Naive thymus-derived CD8-positive, alpha-beta T cell (primary cell): ENCODE results near the gene PPP1R1B. TPM values are rescaled to one million over a fixed set of nuclear protein-coding genes. Genes with fewer than 3 reads are reported as not detected.

Experiments used
- ATAC-seq, 2 donors: fragments of 150-1000 bp; cut with Tn5 transposase in 1 of 2; sonication (Bioruptor Pico), chemical (Tn5 transposase) in 1 of 2; 1 replicate in 1 of 2; 2 replicates in 1 of 2; pipeline ENCODE4 v1.10.0; 2021; ENCODE audit warnings: mild to moderate bottlenecking in 2 of 2, moderate library complexity in 2 of 2
- POLR2A ChIA-PET: fragments of 350-600 bp; sonication (Branson Sonifier 250); formaldehyde crosslinking; loops from one replicate; lab custom pipeline; 2021; ENCODE audit warnings: antibody characterized with exemption; lab: Charles Lee
- DNase-seq, 10 donors: peaks; one replicate each; pipeline versions ENCODE4 v3.0.0 to v3.0.0-alpha.2; 2020 to 2022
- H3K27ac Mint-ChIP-seq, 10 donors: one replicate each; pipeline ENCODE4 v1.8.0; 2020 to 2022; ENCODE audit warnings: mild to moderate bottlenecking in 10 of 10, mixed read lengths in 10 of 10, moderate library complexity in 4 of 10, inconsistent platforms in 1 of 10
- H3K27me3 Mint-ChIP-seq, 5 donors: one replicate each; pipeline ENCODE4 v1.8.0; 2021 to 2022; ENCODE audit warnings: mixed read lengths in 5 of 5
- H3K36me3 Mint-ChIP-seq, 3 donors: one replicate each; pipeline ENCODE4 v1.8.0; 2020 to 2022; ENCODE audit warnings: mixed read lengths in 3 of 3, mild to moderate bottlenecking in 2 of 3, inconsistent platforms in 1 of 3
- H3K4me1 Mint-ChIP-seq, 4 donors: one replicate each; pipeline ENCODE4 v1.8.0; 2021 to 2022; ENCODE audit warnings: mixed read lengths in 4 of 4
- H3K4me3 Mint-ChIP-seq, 10 donors: one replicate each; pipeline ENCODE4 v1.8.0; 2020 to 2022; ENCODE audit warnings: mild to moderate bottlenecking in 10 of 10, mixed read lengths in 10 of 10, moderate library complexity in 6 of 10, inconsistent platforms in 1 of 10
- H3K9me3 Mint-ChIP-seq, 9 donors: one replicate each; pipeline ENCODE4 v1.8.0; 2020 to 2022; ENCODE audit warnings: mixed read lengths in 9 of 9, mild to moderate bottlenecking in 3 of 9, inconsistent platforms in 1 of 9, moderate library complexity in 1 of 9
- polyA plus RNA-seq, 3 donors: library from polyadenylated mRNA; unstranded; fragments of 300-500 nt; fragmentation: Illumina TruSeq; gene quantifications; one replicate each; pipeline ENCODE4 v1.2.3, GENCODE V29; 2021
- total RNA-seq, 8 experiments: library from RNA in 2 of 8; stranded (reverse) in 2 of 8; gene quantifications; one replicate each; pipeline ENCODE4 v1.2.3 and lab custom pipeline; 2021 to 2026

Gene PPP1R1B
- total and polyA plus RNA-seq, 5 experiments from 2014 or later: not detected

GRCh38 chr17:39667945-39668924 is 41.5 kb downstream of the PPP1R1B start, which contains the start of gene PNMT:
Gene PNMT, plus strand, starts transcription at chr17:39668453. Its CDS starts 23 bp downstream, at chr17:39668476.
- H3K9me3 Mint-ChIP-seq: no peaks in the 10 kb centered on the region
- H3K4me3 Mint-ChIP-seq: peak within 1 kb of the TSS; percentile 62 to 87 (median 74)
- peak within 1 kb of the TSS in 6 of 10 donors; percentile 61 to 92 (median 74) for H3K27ac Mint-ChIP-seq
- peak; percentile 45 to 84 (median 66) for DNase-seq
- peaks cover 0 to 16% (median 4%) of the 10 kb centered on the region in 5 donors for H3K27me3 Mint-ChIP-seq
- H3K4me1 Mint-ChIP-seq: peaks cover 15 to 43% (median 32%) of the 10 kb centered on the region in 4 donors
- POLR2A ChIA-PET: interaction anchor here (0.6 to 6.9 kb wide), 15 partner anchors 8 to 217 kb away, joined by 3 to 26 read pairs (median 5); partner anchors contain the start of genes MED1, MIEN1, PGAP3 and STARD3
- H3K36me3 Mint-ChIP-seq: peaks cover 0 to 1% (median under 1%) of the 10 kb centered on the region in 3 donors
- peak; percentile 76 to 80 for ATAC-seq

DNA sequence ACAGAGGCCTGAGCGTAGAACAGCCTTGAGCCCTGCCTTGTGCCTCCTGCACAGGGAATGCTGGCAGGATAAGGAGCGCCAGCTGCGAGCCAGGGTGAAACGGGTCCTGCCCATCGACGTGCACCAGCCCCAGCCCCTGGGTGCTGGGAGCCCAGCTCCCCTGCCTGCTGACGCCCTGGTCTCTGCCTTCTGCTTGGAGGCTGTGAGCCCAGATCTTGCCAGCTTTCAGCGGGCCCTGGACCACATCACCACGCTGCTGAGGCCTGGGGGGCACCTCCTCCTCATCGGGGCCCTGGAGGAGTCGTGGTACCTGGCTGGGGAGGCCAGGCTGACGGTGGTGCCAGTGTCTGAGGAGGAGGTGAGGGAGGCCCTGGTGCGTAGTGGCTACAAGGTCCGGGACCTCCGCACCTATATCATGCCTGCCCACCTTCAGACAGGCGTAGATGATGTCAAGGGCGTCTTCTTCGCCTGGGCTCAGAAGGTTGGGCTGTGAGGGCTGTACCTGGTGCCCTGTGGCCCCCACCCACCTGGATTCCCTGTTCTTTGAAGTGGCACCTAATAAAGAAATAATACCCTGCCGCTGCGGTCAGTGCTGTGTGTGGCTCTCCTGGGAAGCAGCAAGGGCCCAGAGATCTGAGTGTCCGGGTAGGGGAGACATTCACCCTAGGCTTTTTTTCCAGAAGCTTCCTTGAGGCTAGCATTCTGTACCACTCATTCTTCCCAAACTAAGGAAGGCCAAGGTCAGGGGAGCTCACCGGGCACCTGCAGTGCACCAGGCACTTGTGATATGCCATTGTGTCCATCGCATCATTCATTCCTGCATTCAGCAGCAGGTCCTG is 43.4 kb downstream of the PPP1R1B start:
- no peaks in the 10 kb centered on the region for H3K36me3 Mint-ChIP-seq
- POLR2A ChIA-PET: interaction anchor here (0.6 to 6.9 kb wide), 9 partner anchors 9 to 190 kb away, joined by 4 to 26 read pairs (median 7); partner anchors contain the start of genes MIEN1, PPP1R1B and STARD3
- H3K27me3 Mint-ChIP-seq: peaks cover 0 to 16% (median 4%) of the 10 kb centered on the region in 5 donors
- no peaks in the 10 kb centered on the region for H3K9me3 Mint-ChIP-seq
- DNase-seq (peak in 1 of 10 donors; percentile 57), ATAC-seq (no peak)
- H3K27ac Mint-ChIP-seq: peak overlapping the region in 1 of 10 donors; percentile 46
- H3K4me1 Mint-ChIP-seq: peaks cover 13 to 34% (median 30%) of the 10 kb centered on the region in 4 donors
- peak overlapping the region in 1 of 10 donors; percentile 21 for H3K4me3 Mint-ChIP-seq

DNA sequence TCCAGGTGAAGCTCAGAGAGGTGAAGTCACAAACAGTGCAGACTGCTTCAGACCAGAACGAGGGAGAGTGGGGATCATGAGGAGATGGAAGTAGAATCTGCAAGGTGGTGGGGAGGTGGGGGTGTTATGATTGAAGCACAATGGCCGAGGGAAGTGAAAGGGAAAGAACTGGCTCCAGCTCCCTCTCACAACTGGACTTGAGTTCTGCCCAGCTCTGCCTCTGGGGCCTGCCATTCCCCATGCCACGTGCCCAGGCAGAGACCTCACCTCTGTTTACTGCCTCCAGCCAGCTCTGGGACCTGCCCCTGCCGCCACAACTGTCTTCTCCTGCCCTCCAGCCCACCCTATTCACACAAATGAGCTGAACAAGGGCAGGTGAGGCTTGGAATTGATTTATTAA is 44.0 kb downstream of the PPP1R1B start:
- H3K4me1 Mint-ChIP-seq: peaks cover 15 to 36% (median 31%) of the 10 kb centered on the region in 4 donors
- H3K36me3 Mint-ChIP-seq: no peaks in the 10 kb centered on the region
- no peak overlapping the region for H3K27ac Mint-ChIP-seq
- H3K4me3 Mint-ChIP-seq: peak overlapping the region in 1 of 10 donors; percentile 21
- no peak for ATAC-seq
- DNase-seq: peak in 1 of 10 donors; percentile 42
- H3K9me3 Mint-ChIP-seq: no peaks in the 10 kb centered on the region
- H3K27me3 Mint-ChIP-seq: peaks cover 0 to 16% (median 4%) of the 10 kb centered on the region in 5 donors
- POLR2A ChIA-PET: interaction anchor here (0.6 to 6.9 kb wide), 6 partner anchors 9 to 190 kb away, joined by 4 to 26 read pairs (median 6); partner anchors contain the start of genes MIEN1, PPP1R1B and STARD3

GRCh38 chr17:39671651-39672521 is 45.1 kb downstream of the PPP1R1B start:
- DNase-seq (peak in 2 of 10 donors; percentile 25 to 59), ATAC-seq (peak in 1 of 2 donors; percentile 41)
- Mint-ChIP-seq H3K27ac (peak overlapping the region in 6 of 10 donors; percentile 31 to 77 (median 64)), H3K27me3 (peaks cover 0 to 12% (median 4%) of the 10 kb centered on the region in 5 donors), H3K4me3 (peak overlapping the region in 6 of 10 donors; percentile 11 to 79 (median 27)), H3K36me3 (no peaks in the 10 kb centered on the region), H3K9me3 (no peaks in the 10 kb centered on the region), H3K4me1 (peaks cover 15 to 42% (median 40%) of the 10 kb centered on the region in 4 donors)
- POLR2A ChIA-PET: interaction anchor here (0.7 to 6.9 kb wide), 9 partner anchors 10 to 53 kb away, joined by 3 to 26 read pairs (median 4); partner anchors contain the start of genes PPP1R1B and STARD3

- Mint-ChIP-seq H3K4me3 (no peak overlapping the region), H3K4me1 (peaks cover 13 to 48% (median 45%) of the 10 kb centered on the region in 4 donors), H3K36me3 (no peaks in the 10 kb centered on the region), H3K9me3 (no peaks in the 10 kb centered on the region), H3K27me3 (peaks cover 0 to 10% (median 4%) of the 10 kb centered on the region in 5 donors), H3K27ac (peak overlapping the region in 4 of 10 donors; percentile 15 to 81 (median 73))
- DNase-seq: no peak
- POLR2A ChIA-PET: interaction anchor here (0.7 to 1.3 kb wide), 6 partner anchors 10 to 54 kb away, joined by 3 to 6 read pairs (median 4); no protein-coding TSS in a partner anchor
- ATAC-seq: no peak
These were observed 46.0 kb downstream of the PPP1R1B start for GRCh38 chr17:39672522-39673334.

DNA sequence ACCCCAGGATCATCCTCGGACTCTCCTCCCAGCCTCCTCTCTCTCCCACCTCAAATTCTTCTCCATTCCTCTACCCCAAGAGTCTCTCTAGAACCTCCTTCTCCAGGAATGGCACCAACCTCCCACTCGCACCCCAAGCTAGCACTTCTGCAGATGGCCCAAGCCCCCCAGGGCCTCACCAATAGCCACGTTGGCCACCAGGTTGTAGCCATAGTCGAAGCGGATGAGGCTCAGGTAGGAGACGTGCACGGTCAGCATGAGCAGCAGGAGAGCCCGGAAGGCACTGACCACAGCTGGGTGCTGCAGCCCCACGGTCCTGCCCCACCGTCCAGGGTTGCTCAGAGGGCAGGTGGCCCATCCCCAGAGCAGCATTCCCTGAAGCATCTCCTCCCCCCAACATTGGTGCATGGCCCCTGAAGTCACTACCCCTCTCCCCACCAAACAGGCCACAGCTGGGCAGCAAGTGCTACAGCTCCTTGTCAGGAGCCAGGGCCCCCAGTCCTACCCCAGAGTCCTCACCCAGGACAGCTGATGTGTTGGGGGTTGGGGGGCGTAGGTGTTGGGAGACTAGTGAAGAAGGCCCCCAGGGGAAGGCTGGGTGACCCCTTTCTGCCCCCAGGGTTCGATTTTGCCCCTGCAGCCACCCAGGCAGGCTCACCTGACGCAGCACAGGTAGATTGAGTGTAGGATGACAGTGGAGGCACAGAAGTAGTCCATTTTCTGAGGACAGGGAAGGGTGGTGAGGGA is 46.8 kb downstream of the PPP1R1B start:
- Mint-ChIP-seq H3K27me3 (peaks cover 0 to 9% (median 3%) of the 10 kb centered on the region in 5 donors), H3K4me3 (no peak overlapping the region), H3K36me3 (no peaks in the 10 kb centered on the region), H3K9me3 (no peaks in the 10 kb centered on the region), H3K27ac (peak overlapping the region in 3 of 10 donors; percentile 47 to 81 (median 53)), H3K4me1 (peaks cover 16 to 52% (median 50%) of the 10 kb centered on the region in 4 donors)
- DNase-seq (no peak), ATAC-seq (no peak)
- POLR2A ChIA-PET: interaction anchor here (0.5 kb wide), 1 partner anchor 222 kb away, joined by 4 read pairs; no protein-coding TSS in a partner anchor

- ATAC-seq (no peak), DNase-seq (no peak)
- Mint-ChIP-seq H3K4me1 (peaks cover 19 to 56% (median 52%) of the 10 kb centered on the region in 4 donors), H3K27ac (peak overlapping the region in 1 of 10 donors; percentile 15), H3K36me3 (no peaks in the 10 kb centered on the region), H3K9me3 (no peaks in the 10 kb centered on the region), H3K27me3 (peaks cover 0 to 6% (median 1%) of the 10 kb centered on the region in 5 donors), H3K4me3 (no peak overlapping the region)
- POLR2A ChIA-PET: interaction anchor here (0.5 kb wide), 1 partner anchor 221 kb away, joined by 4 read pairs; no protein-coding TSS in a partner anchor
These were observed 47.4 kb downstream of the PPP1R1B start for GRCh38 chr17:39674179-39674578.

DNA sequence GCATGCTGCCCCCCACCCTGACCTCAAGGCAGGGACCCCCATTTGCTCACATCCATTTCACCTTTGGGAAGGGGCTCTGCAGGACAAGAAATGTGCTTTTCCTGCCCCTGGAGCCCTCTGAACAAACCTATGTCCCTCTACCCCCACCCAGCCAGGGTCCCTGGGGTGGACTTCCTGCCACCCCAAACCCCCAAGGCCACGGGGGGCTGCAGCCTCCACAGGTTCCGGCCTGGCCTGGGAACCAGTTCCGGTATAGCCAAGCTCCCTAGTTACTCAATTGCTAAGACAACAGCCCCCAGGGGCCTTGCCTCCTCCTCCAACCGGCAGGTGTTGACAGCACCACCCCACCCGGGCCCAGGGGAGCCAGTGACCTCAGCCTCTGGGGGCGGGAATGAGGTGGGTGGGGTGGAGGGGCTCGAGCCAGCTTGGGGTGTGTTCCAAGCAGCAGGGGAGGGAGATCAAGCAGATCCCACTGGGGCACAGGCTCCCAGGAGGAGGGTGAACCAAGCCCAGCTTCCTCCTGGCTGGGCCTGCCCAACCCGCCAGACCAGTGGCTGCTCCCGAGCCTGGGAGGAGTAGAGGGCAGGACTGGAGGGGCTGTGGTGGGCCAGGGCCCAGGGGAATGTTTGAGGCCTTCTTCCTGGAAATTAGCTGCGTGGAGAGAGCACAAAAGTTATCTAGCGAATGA is 48.1 kb downstream of the PPP1R1B start:
- Mint-ChIP-seq H3K27ac (peak overlapping the region in 4 of 10 donors; percentile 66 to 99 (median 96)), H3K9me3 (no peaks in the 10 kb centered on the region), H3K27me3 (peaks cover 0 to 4% (median 1%) of the 10 kb centered on the region in 5 donors), H3K4me1 (peaks cover 26 to 63% (median 58%) of the 10 kb centered on the region in 4 donors), H3K36me3 (no peaks in the 10 kb centered on the region), H3K4me3 (peak overlapping the region in 2 of 10 donors; percentile 19 to 49)
- POLR2A ChIA-PET: interaction anchor here (0.6 to 3.4 kb wide), 7 partner anchors 9 to 617 kb away, joined by 3 to 19 read pairs (median 8); partner anchors contain the start of genes PGAP3, PSMD3 and TCAP
- ATAC-seq: no peak
- peak in 1 of 10 donors; percentile 62 for DNase-seq
